IMR-90 (cell line): ENCODE data around the gene INF2. TPM values are rescaled to one million over a fixed set of nuclear protein-coding genes. Genes with fewer than 3 reads are reported as not detected.

ENCODE experiments used
- ATAC-seq: fragments of 200-7000 bp; cut with Tn5 transposase; 2 replicates; pipeline ENCODE4 v1.9.1; 2020; ENCODE audit warnings: low read depth, mild to moderate bottlenecking, moderate library complexity
- BruUV-seq: library from RNA; stranded (reverse); fragments of 400-500 nt; replicated peaks from 2 replicates; lab custom pipeline; 2021; lab: Mats Ljungman, UMichigan
- CTCF ChIA-PET: fragments of 300-600 bp; formaldehyde crosslinking; extraction: SDS; loops from one replicate; lab custom pipeline; 2021; ENCODE audit warnings: antibody characterized with exemption; lab: Yijun Ruan, JAX
- POLR2A ChIA-PET: fragments of 300-600 bp; sonication (Branson Sonifier 250); formaldehyde crosslinking; loops from one replicate; lab custom pipeline; 2022; ENCODE audit warnings: antibody characterized with exemption; ENCODE audit not compliant: unreplicated experiment; lab: Charles Lee
- DNase-seq: peaks from one replicate; pipeline ENCODE4 v3.0.0; 2013
- H2AFZ ChIP-seq: replicated peaks from 2 replicates; pipeline ENCODE3; 2013; ENCODE audit warnings: low read length, mild to moderate bottlenecking; ENCODE audit not compliant: poor library complexity
- H2AK5ac ChIP-seq: 2 replicates; pipeline ENCODE4 v1.6.1; 2013; ENCODE audit warnings: low read depth, low read length, inconsistent platforms
- H2AK9ac ChIP-seq: replicated peaks from 2 replicates; pipeline ENCODE3; 2013; ENCODE audit warnings: mild to moderate bottlenecking, low read depth, low read length, moderate library complexity; ENCODE audit not compliant: poor library complexity
- H2BK120ac ChIP-seq: 2 replicates; pipeline ENCODE4 v1.6.1; 2013; ENCODE audit warnings: low read depth, low read length, inconsistent platforms
- H2BK15ac ChIP-seq: 3 replicates; pipeline ENCODE4 v1.6.1; 2013; ENCODE audit warnings: low read depth, low read length, inconsistent platforms
- H2BK20ac ChIP-seq: 2 replicates; pipeline ENCODE4 v1.6.1; 2013; ENCODE audit warnings: low read depth, mild to moderate bottlenecking, inconsistent platforms, low read length, moderate library complexity
- H2BK5ac ChIP-seq: 2 replicates; pipeline ENCODE4 v1.6.1; 2013; ENCODE audit warnings: mild to moderate bottlenecking, low read depth, low read length, inconsistent platforms; ENCODE audit not compliant: poor library complexity, severe bottlenecking
- H3K14ac ChIP-seq: replicated peaks from 2 replicates; pipeline ENCODE4 v1.6.1; 2013; ENCODE audit warnings: low read depth, low read length, inconsistent platforms
- H3K18ac ChIP-seq: 2 replicates; pipeline ENCODE4 v1.6.1; 2013; ENCODE audit warnings: low read depth, low read length, control low read depth
- H3K23ac ChIP-seq: 2 replicates; pipeline ENCODE4 v1.6.1; 2013; ENCODE audit warnings: low read depth, low read length, inconsistent platforms
- H3K27ac ChIP-seq: 2 replicates; pipeline ENCODE4 v1.5.1; 2013; ENCODE audit warnings: mild to moderate bottlenecking, control low read depth, low read length; ENCODE audit not compliant: insufficient read depth
- H3K27me3 ChIP-seq: 2 replicates; pipeline ENCODE4 v1.6.1; 2013; ENCODE audit warnings: low read length; ENCODE audit not compliant: control insufficient read depth, insufficient read depth
- H3K36me3 ChIP-seq: 2 replicates; pipeline ENCODE4 v1.6.1; 2013; ENCODE audit warnings: low read length, mixed read lengths; ENCODE audit not compliant: control insufficient read depth, insufficient read depth
- H3K4ac ChIP-seq: 2 replicates; pipeline ENCODE4 v1.6.1; 2013; ENCODE audit warnings: low read depth, low read length, inconsistent platforms
- H3K4me1 ChIP-seq: 2 replicates; pipeline ENCODE4 v1.6.1; 2013; ENCODE audit warnings: low read length, mixed read lengths; ENCODE audit not compliant: control insufficient read depth, insufficient read depth
- H3K4me2 ChIP-seq: 2 replicates; pipeline ENCODE4 v1.6.1; 2013; ENCODE audit warnings: low read depth, mild to moderate bottlenecking, control low read depth, low read length, moderate library complexity
- H3K4me3 ChIP-seq: 2 replicates; pipeline ENCODE4 v1.5.1; 2013; ENCODE audit warnings: low read depth, mild to moderate bottlenecking, control low read depth, low read length, moderate library complexity; ENCODE audit not compliant: insufficient read depth
- H3K56ac ChIP-seq: 2 replicates; pipeline ENCODE4 v1.6.1; 2013; ENCODE audit warnings: low read length, inconsistent platforms; ENCODE audit not compliant: insufficient read depth; ENCODE audit errors: extremely low read depth
- H3K79me1 ChIP-seq, 2 experiments: 2 replicates each; pipeline ENCODE4 v1.6.1; 2013; ENCODE audit warnings: low read length in 2 of 2, inconsistent platforms in 1 of 2, low read depth in 1 of 2
- H3K9ac ChIP-seq: 2 replicates; pipeline ENCODE4 v1.6.1; 2013; ENCODE audit warnings: low read depth, low read length, control low read depth
- H3K9me1 ChIP-seq: 2 replicates; pipeline ENCODE4 v1.6.1; 2013; ENCODE audit warnings: low read length, inconsistent platforms; ENCODE audit not compliant: insufficient read depth
- H3K9me3 ChIP-seq: 2 replicates; pipeline ENCODE4 v1.6.1; 2013; ENCODE audit warnings: low read length; ENCODE audit not compliant: control insufficient read depth, insufficient read depth
- H4K20me1 ChIP-seq: 2 replicates; pipeline ENCODE4 v1.6.1; 2013; ENCODE audit warnings: low read length, inconsistent platforms; ENCODE audit not compliant: insufficient read depth
- H4K5ac ChIP-seq: 2 replicates; pipeline ENCODE4 v1.6.1; 2013; ENCODE audit warnings: mild to moderate bottlenecking, low read depth, low read length, control low read depth
- H4K8ac ChIP-seq, 2 experiments: 2 replicates each; pipeline ENCODE4 v1.6.1; 2013; ENCODE audit warnings: low read depth in 2 of 2, low read length in 2 of 2, control low read depth in 1 of 2, inconsistent platforms in 1 of 2
- H4K91ac ChIP-seq: 2 replicates; pipeline ENCODE4 v1.6.1; 2013; ENCODE audit warnings: low read depth, low read length, inconsistent platforms; ENCODE audit not compliant: insufficient read depth
- BHLHE40 ChIP-seq: fragments of 150-350 bp; IDR thresholded peaks from 2 replicates; pipeline ENCODE4 v1.6.1; 2016; ENCODE audit warnings: mild to moderate bottlenecking, low read depth, low read length
- CTCF ChIP-seq: conservative IDR thresholded peaks from 2 replicates; pipeline ENCODE4 v1.5.1; 2012; ENCODE audit warnings: mild to moderate bottlenecking, low read depth, low read length, improper control_type of control experiment
- ELK1 ChIP-seq: fragments of 150-350 bp; IDR thresholded peaks from 2 replicates; pipeline ENCODE4 v1.6.1; 2016; ENCODE audit warnings: low read depth, mild to moderate bottlenecking, low read length, moderate library complexity, borderline replicate concordance
- FOS ChIP-seq: fragments of 150-350 bp; IDR thresholded peaks from 2 replicates; pipeline ENCODE4 v1.6.1; 2016; ENCODE audit warnings: low read depth, low read length
- MAFK ChIP-seq: IDR thresholded peaks from 2 replicates; pipeline ENCODE4 v1.6.1; 2012; ENCODE audit warnings: low read depth, low read length, improper control_type of control experiment
- NFE2L2 ChIP-seq: fragments of 150-350 bp; IDR thresholded peaks from 2 replicates; pipeline ENCODE4 v1.6.1; 2016; ENCODE audit warnings: low read depth, mild to moderate bottlenecking, low read length
- RAD21 ChIP-seq: IDR thresholded peaks from 2 replicates; pipeline ENCODE4 v1.6.1; 2012; ENCODE audit warnings: low read length, improper control_type of control experiment
- RCOR1 ChIP-seq: IDR thresholded peaks from 2 replicates; pipeline ENCODE4 v1.6.1; 2012; ENCODE audit warnings: mild to moderate bottlenecking, low read length, improper control_type of control experiment; ENCODE audit not compliant: insufficient replicate concordance
- RFX5 ChIP-seq: IDR thresholded peaks from 2 replicates; pipeline ENCODE4 v1.8.0; 2012; ENCODE audit warnings: low read depth, mild to moderate bottlenecking, low read length, moderate library complexity
- USF2 ChIP-seq: fragments of 150-350 bp; IDR thresholded peaks from 2 replicates; pipeline ENCODE4 v1.6.1; 2017; ENCODE audit warnings: mild to moderate bottlenecking, antibody characterized with exemption, low read length, low read depth
- WGBS, 2 experiments: methylation state at CpG; one replicate each; pipeline versions ENCODE4 v1.1.5 to v1.1.7; 2013; ENCODE audit warnings: missing lambda C conversion rate in 2 of 2; ENCODE audit not compliant: insufficient read length in 1 of 2; ENCODE audit errors: extremely low coverage in 2 of 2; 5-methylcytosine and 5-hydroxymethylcytosine counted together
- dilution Hi-C: fragments of 300-500 bp; cut with HindIII; formaldehyde crosslinking; loops from one replicate; pipeline ENCODE4 v1.14.3; 2018; ENCODE audit warnings: low sequenced_read_pairs; ENCODE audit not compliant: unreplicated experiment
- in situ Hi-C: fragments of 300-500 bp; cut with MboI; formaldehyde crosslinking; loops from 3 replicates; pipeline ENCODE4 v1.14.3; 2019; ENCODE audit warnings: low sequenced_read_pairs, inconsistent platforms, mixed read lengths
- intact Hi-C: fragments of 100-400 bp; cut with micrococcal nuclease; formaldehyde crosslinking; loops from 2 replicates; pipeline ENCODE4 v1.10.0; 2022
- polyA plus RNA-seq, 3 experiments: library from polyadenylated mRNA; depleted of rRNA; stranded (reverse); fragments of >200 nt; gene quantifications; 2 replicates each; pipeline ENCODE4 v1.2.3, GENCODE V29; 2012; ENCODE audit warnings: low replicate concordance in 1 of 3
- total RNA-seq: library from RNA; depleted of rRNA; stranded (reverse); fragments of >200 nt; gene quantifications from 2 replicates; pipeline ENCODE4 v1.2.3, GENCODE V29; 2012

The INF2 gene
- total and polyA plus RNA-seq, 2 of the 4 experiments (the other 2 are of a cell fraction): 16.8 to 62.1 TPM

GRCh38 chr14:104644656-104645378 is 44.6 kb upstream of the INF2 start (continued):
- TF ChIP-seq BHLHE40: no peak

- H2BK15ac ChIP-seq: no peak overlapping the region
- H3K56ac ChIP-seq: no peak overlapping the region
- in situ Hi-C loops: loop anchor here (10.0 to 25.0 kb wide), 2 partner anchors 513 to 560 kb away; partner anchors contain the start of genes ASPG and KIF26A
- peaks cover 9% of the 10 kb centered on the region for H3K9me3 ChIP-seq
- H3K4ac ChIP-seq: no peak overlapping the region
- H3K36me3 ChIP-seq: no peaks in the 10 kb centered on the region
- no peak overlapping the region for H3K18ac ChIP-seq
- H4K20me1 ChIP-seq: no peaks in the 10 kb centered on the region
- H3K79me1 ChIP-seq: no peaks in the 10 kb centered on the region
- peaks cover 16% of the 10 kb centered on the region for H3K27me3 ChIP-seq
- no peak overlapping the region for H4K5ac ChIP-seq
- 88% methylated on average over 3 of the region's 6 CpGs; no CpG with 5 or more reads in 1 of the 2 experiments for WGBS, 2 experiments
- no peak overlapping the region for H3K23ac ChIP-seq
- H4K8ac ChIP-seq: no peak overlapping the region
- dilution Hi-C loops: no loop called here
- no TSS peak for BruUV-seq
- intact Hi-C loops: no loop called here
- ChIA-PET CTCF (interaction anchor here (2.0 kb wide), 1 partner anchor 8 kb away, joined by 5 read pairs; no protein-coding TSS in a partner anchor), POLR2A (no interaction called here)
- H3K4me3 ChIP-seq: no peak overlapping the region
- H2AFZ ChIP-seq: no peak overlapping the region
- no peak overlapping the region for H2BK120ac ChIP-seq
- H3K14ac ChIP-seq: no peak overlapping the region
- H3K4me1 ChIP-seq: 0 out of 2 replicates have a peak, but pooled peaks cover 2% of the 10 kb centered on the region
- no peak for TF ChIP-seq RAD21
- TF ChIP-seq BHLHE40: no peak
- no peak for TF ChIP-seq CTCF
- TF ChIP-seq MAFK: no peak
- no peak for TF ChIP-seq RCOR1
- no peak for TF ChIP-seq FOS
- TF ChIP-seq RFX5: no peak
- TF ChIP-seq USF2: no peak
- TF ChIP-seq NFE2L2: no peak
- TF ChIP-seq ELK1: no peak
- no peak overlapping the region for H3K27ac ChIP-seq
- no peak overlapping the region for H4K91ac ChIP-seq
- no peak overlapping the region for H2BK5ac ChIP-seq
- no peak overlapping the region for H3K4me2 ChIP-seq
- H3K9ac ChIP-seq: no peak overlapping the region
- ATAC-seq: no peak
- no peaks in the 10 kb centered on the region for H3K9me1 ChIP-seq
- no peak overlapping the region for H2BK20ac ChIP-seq
- DNase-seq: no peak
- no peak overlapping the region for H2AK9ac ChIP-seq
- H2AK5ac ChIP-seq: no peak overlapping the region
Measured at GRCh38 chr14:104647467-104648043, 41.9 kb upstream of the INF2 start.
